ENCODE data around the gene VPS4A.
"Not testable (repeated sequence)": the region's sequence is repeated elsewhere in the genome, so short reads cannot be mapped to it uniquely, and the experiment has no call there.

VPS4A gene

DNA sequence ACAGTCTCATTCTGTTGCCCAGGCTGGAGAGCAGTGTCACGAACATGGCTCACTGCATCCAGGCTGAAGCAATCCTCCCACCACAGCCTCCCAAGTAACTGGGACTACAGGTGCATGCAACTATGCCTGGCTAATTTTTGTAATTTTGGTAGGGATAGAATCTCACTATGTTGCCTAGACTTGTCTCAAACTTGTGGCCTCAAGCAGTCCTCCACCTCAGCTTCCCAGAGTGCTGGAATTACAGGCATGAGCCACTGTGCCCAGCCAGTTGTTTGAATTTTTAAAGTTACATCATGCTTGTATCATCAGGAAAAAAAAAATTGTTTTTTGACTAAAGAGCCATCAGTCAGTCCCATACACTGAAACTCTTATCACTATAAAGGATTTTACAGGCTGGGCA lies 17.1 kb upstream of the VPS4A start:
- Histone ChIP-seq H3K9ac (ENCODE audit: insufficient read length, low read depth) (no peak overlapping the region), H3K27me3 (ENCODE audit: insufficient read depth, insufficient read length) (no peaks in the 10 kb centered on the region), H3K36me3 (ENCODE audit: insufficient read depth, insufficient read length, low read length) (no peaks in the 10 kb centered on the region), H3K4me1 (ENCODE audit: insufficient read depth, insufficient read length) (no peaks in the 10 kb centered on the region), H3K4me3 (ENCODE audit: insufficient read length, low read depth) (no peak overlapping the region), H3K9me3 (ENCODE audit: insufficient read depth, low read length) (no peaks in the 10 kb centered on the region)
- TF ChIP-seq YY1 (IDR thresholded peaks at IDR 0.05; ENCODE audit: insufficient read depth, insufficient read length) (no peak), SUZ12 (IDR thresholded peaks at IDR 0.05; ENCODE audit: extremely low read depth, insufficient read depth, insufficient read length) (no peak), ZNF274 (IDR thresholded peaks at IDR 0.05; ENCODE audit: low read depth, low read length) (no peak)
- no peak for DNase-seq (ENCODE audit: low read depth, low spot score)

- not testable (repeated sequence) for H3K27me3 ChIP-seq (ENCODE audit: insufficient read depth, insufficient read length); H3K9ac ChIP-seq (ENCODE audit: insufficient read length, low read depth); DNase-seq (ENCODE audit: low read depth, low spot score); H3K4me1 ChIP-seq (ENCODE audit: insufficient read depth, insufficient read length); H3K4me3 ChIP-seq (ENCODE audit: insufficient read length, low read depth); H3K9me3 ChIP-seq (ENCODE audit: insufficient read depth, low read length)
- H3K36me3 ChIP-seq (ENCODE audit: insufficient read depth, insufficient read length, low read length): peaks cover 22% of the 10 kb centered on the region
Observed at GRCh38 chr16:69296771-69297170, 14.4 kb upstream of the VPS4A start.

DNA sequence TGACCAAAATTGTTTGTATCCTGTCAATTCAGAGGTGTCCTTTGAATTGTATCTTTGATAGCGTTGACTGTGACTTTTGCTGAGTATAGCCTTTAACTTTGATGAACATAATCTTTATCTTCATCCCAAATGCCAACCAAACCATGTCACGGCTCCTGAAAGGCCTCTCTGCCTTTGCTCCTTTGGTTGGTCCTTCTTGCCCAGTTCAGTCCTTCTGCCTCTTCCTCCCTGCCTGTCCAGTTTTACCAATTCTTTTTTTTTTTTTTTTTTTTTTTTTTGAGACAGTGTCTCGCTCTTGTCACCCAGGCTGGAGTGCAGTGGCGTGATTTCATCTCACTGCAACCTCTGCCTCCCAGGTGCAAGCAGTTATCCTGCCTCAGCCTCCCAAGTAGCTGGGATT lies 12.9 kb upstream of the VPS4A start:
- DNase-seq (ENCODE audit: low read depth, low spot score): no peak
- no peak overlapping the region for H3K9ac ChIP-seq (ENCODE audit: insufficient read length, low read depth)
- H3K4me1 ChIP-seq (ENCODE audit: insufficient read depth, insufficient read length): peaks cover 3% of the 10 kb centered on the region
- no peak overlapping the region for H3K4me3 ChIP-seq (ENCODE audit: insufficient read length, low read depth)
- H3K9me3 ChIP-seq (ENCODE audit: insufficient read depth, low read length): no peaks in the 10 kb centered on the region
- H3K36me3 ChIP-seq (ENCODE audit: insufficient read depth, insufficient read length, low read length): peaks cover 30% of the 10 kb centered on the region
- no peaks in the 10 kb centered on the region for H3K27me3 ChIP-seq (ENCODE audit: insufficient read depth, insufficient read length)
- TF ChIP-seq ZNF274 (IDR thresholded peaks at IDR 0.05; ENCODE audit: low read depth, low read length): no peak
- TF ChIP-seq SUZ12 (IDR thresholded peaks at IDR 0.05; ENCODE audit: extremely low read depth, insufficient read depth, insufficient read length): no peak
- no peak for TF ChIP-seq YY1 (IDR thresholded peaks at IDR 0.05; ENCODE audit: insufficient read depth, insufficient read length)

DNA sequence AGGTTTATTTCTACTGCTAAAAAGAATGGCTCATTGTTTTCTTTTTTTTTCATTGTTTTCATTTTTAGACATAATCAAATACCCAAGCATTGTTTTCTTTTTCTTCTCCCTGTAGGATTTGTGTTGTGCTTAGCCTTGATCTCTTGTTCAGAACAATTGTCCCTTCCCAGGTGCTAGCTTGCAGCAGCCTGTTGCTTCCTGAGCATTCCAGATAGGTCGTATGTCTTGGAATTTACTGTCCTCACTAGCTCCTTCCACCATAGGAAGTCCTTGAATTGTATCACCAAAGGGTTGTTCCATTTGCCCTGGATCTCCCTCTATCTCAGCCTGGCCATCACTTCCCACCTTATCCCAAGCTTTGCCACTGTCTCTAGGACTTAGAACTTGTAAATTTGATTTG lies 10.0 kb upstream of the VPS4A start:
- H3K27me3 ChIP-seq (ENCODE audit: insufficient read depth, insufficient read length): no peaks in the 10 kb centered on the region
- H3K4me1 ChIP-seq (ENCODE audit: insufficient read depth, insufficient read length): peaks cover 3% of the 10 kb centered on the region
- no peak overlapping the region for H3K9ac ChIP-seq (ENCODE audit: insufficient read length, low read depth)
- no peak overlapping the region for H3K4me3 ChIP-seq (ENCODE audit: insufficient read length, low read depth)
- DNase-seq (ENCODE audit: low read depth, low spot score): no peak
- peaks cover 46% of the 10 kb centered on the region for H3K36me3 ChIP-seq (ENCODE audit: insufficient read depth, insufficient read length, low read length)
- TF ChIP-seq SUZ12 (IDR thresholded peaks at IDR 0.05; ENCODE audit: extremely low read depth, insufficient read depth, insufficient read length) (no peak), ZNF274 (IDR thresholded peaks at IDR 0.05; ENCODE audit: low read depth, low read length) (no peak), YY1 (IDR thresholded peaks at IDR 0.05; ENCODE audit: insufficient read depth, insufficient read length) (no peak)
- H3K9me3 ChIP-seq (ENCODE audit: insufficient read depth, low read length): no peaks in the 10 kb centered on the region

- TF ChIP-seq YY1 (IDR thresholded peaks at IDR 0.05; ENCODE audit: insufficient read depth, insufficient read length): no peak
- TF ChIP-seq SUZ12 (IDR thresholded peaks at IDR 0.05; ENCODE audit: extremely low read depth, insufficient read depth, insufficient read length): no peak
- no peak for TF ChIP-seq ZNF274 (IDR thresholded peaks at IDR 0.05; ENCODE audit: low read depth, low read length)
- H3K4me1 ChIP-seq (ENCODE audit: insufficient read depth, insufficient read length): peaks cover 3% of the 10 kb centered on the region
- H3K36me3 ChIP-seq (ENCODE audit: insufficient read depth, insufficient read length, low read length): peaks cover 46% of the 10 kb centered on the region
Observed at GRCh38 chr16:69301861-69302260, 9.3 kb upstream of the VPS4A start.

DNA sequence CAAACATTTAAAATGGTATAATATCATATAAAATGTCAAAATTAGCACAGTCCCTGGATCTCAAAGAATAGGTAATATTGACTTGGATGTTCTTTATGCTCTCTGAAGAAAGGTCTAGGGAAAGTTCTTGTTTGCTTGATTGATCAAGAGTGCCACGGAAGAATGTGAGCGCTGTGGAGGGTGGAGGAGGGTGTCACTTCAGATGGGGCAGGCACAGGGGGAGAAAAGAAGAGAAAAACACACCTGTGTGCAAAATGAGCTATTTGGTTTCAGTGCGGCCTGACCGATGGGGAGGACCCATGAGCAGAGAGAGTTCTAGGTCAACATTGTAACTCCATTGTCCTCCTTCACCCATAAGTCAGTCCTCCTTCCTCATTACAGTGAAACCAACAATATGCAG lies 8.8 kb upstream of the VPS4A start:
- no peak overlapping the region for H3K9ac ChIP-seq (ENCODE audit: insufficient read length, low read depth)
- no peaks in the 10 kb centered on the region for H3K27me3 ChIP-seq (ENCODE audit: insufficient read depth, insufficient read length)
- no peak overlapping the region for H3K4me3 ChIP-seq (ENCODE audit: insufficient read length, low read depth)
- H3K36me3 ChIP-seq (ENCODE audit: insufficient read depth, insufficient read length, low read length): peaks cover 46% of the 10 kb centered on the region
- TF ChIP-seq SUZ12 (IDR thresholded peaks at IDR 0.05; ENCODE audit: extremely low read depth, insufficient read depth, insufficient read length): no peak
- no peak for TF ChIP-seq YY1 (IDR thresholded peaks at IDR 0.05; ENCODE audit: insufficient read depth, insufficient read length)
- no peak for TF ChIP-seq ZNF274 (IDR thresholded peaks at IDR 0.05; ENCODE audit: low read depth, low read length)
- peaks cover 3% of the 10 kb centered on the region for H3K4me1 ChIP-seq (ENCODE audit: insufficient read depth, insufficient read length)
- DNase-seq (ENCODE audit: low read depth, low spot score): no peak
- no peaks in the 10 kb centered on the region for H3K9me3 ChIP-seq (ENCODE audit: insufficient read depth, low read length)

More at GRCh38 chr16:69301861-69302260, 9.3 kb upstream of the VPS4A start:
- no peak overlapping the region for H3K4me3 ChIP-seq (ENCODE audit: insufficient read length, low read depth)
- no peak for DNase-seq (ENCODE audit: low read depth, low spot score)
- no peaks in the 10 kb centered on the region for H3K9me3 ChIP-seq (ENCODE audit: insufficient read depth, low read length)
- H3K27me3 ChIP-seq (ENCODE audit: insufficient read depth, insufficient read length): no peaks in the 10 kb centered on the region
- H3K9ac ChIP-seq (ENCODE audit: insufficient read length, low read depth): no peak overlapping the region

DNA sequence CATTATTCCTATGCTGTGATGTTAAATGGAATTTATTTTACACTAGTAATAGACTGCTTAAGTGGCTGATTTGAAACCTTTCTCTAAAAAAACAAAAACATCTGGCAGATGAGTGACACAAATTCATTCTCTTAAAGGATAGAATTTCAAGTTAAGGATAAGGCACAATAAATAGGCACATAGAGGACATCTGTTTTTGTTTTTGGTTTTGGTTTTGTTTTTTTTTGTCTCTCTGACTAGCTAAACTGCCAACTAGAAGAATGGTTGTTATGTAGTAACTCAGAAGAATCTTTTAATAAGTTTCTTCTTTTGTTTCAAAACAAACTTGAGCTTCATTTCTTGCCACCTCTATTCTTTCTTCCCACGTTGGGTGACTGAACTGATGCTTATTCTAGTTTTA lies 5.1 kb upstream of the VPS4A start:
- H3K36me3 ChIP-seq (ENCODE audit: insufficient read depth, insufficient read length, low read length): peaks cover 31% of the 10 kb centered on the region
- TF ChIP-seq YY1 (IDR thresholded peaks at IDR 0.05; ENCODE audit: insufficient read depth, insufficient read length): no peak
- no peak for TF ChIP-seq ZNF274 (IDR thresholded peaks at IDR 0.05; ENCODE audit: low read depth, low read length)
- no peak for TF ChIP-seq SUZ12 (IDR thresholded peaks at IDR 0.05; ENCODE audit: extremely low read depth, insufficient read depth, insufficient read length)
- H3K9me3 ChIP-seq (ENCODE audit: insufficient read depth, low read length): no peaks in the 10 kb centered on the region
- no peak for DNase-seq (ENCODE audit: low read depth, low spot score)
- H3K9ac ChIP-seq (ENCODE audit: insufficient read length, low read depth): no peak overlapping the region
- peaks cover 3% of the 10 kb centered on the region for H3K4me1 ChIP-seq (ENCODE audit: insufficient read depth, insufficient read length)
- H3K4me3 ChIP-seq (ENCODE audit: insufficient read length, low read depth): no peak overlapping the region
- no peaks in the 10 kb centered on the region for H3K27me3 ChIP-seq (ENCODE audit: insufficient read depth, insufficient read length)

DNA sequence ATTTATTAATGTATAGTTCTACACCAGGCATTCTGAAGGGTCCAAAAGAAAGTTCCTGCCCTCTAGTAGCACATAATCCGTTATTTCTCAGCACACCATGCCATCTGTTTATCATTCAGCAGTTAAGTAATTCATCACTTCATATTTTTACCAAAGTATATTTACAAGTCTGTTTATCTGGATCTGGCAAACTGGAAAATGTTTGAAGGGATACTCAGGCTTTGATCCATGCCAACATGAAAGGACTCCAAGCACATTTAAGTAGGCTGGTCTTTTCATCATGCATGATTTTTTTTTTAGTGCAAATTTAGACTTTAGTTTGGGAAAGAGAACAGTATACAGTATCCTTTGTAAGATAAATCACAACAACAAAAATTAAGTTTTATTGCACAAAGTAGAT lies 4.1 kb upstream of the VPS4A start:
- no peak for DNase-seq (ENCODE audit: low read depth, low spot score)
- Histone ChIP-seq H3K4me1 (ENCODE audit: insufficient read depth, insufficient read length) (no peaks in the 10 kb centered on the region), H3K27me3 (ENCODE audit: insufficient read depth, insufficient read length) (no peaks in the 10 kb centered on the region), H3K9me3 (ENCODE audit: insufficient read depth, low read length) (no peaks in the 10 kb centered on the region), H3K36me3 (ENCODE audit: insufficient read depth, insufficient read length, low read length) (peaks cover 21% of the 10 kb centered on the region), H3K9ac (ENCODE audit: insufficient read length, low read depth) (no peak overlapping the region), H3K4me3 (ENCODE audit: insufficient read length, low read depth) (no peak overlapping the region)
- TF ChIP-seq YY1 (IDR thresholded peaks at IDR 0.05; ENCODE audit: insufficient read depth, insufficient read length) (no peak), ZNF274 (IDR thresholded peaks at IDR 0.05; ENCODE audit: low read depth, low read length) (no peak), SUZ12 (IDR thresholded peaks at IDR 0.05; ENCODE audit: extremely low read depth, insufficient read depth, insufficient read length) (no peak)

All from NT2/D1 (cell line).